Lung (tissue), 12 donors: ENCODE results near the gene CDK15. TPM values are rescaled to one million over a fixed set of nuclear protein-coding genes. Genes with fewer than 3 reads are reported as not detected.

Experiments used
- ATAC-seq: fragments of 200-7000 bp; cut with Tn5 transposase; one replicate; pipeline ENCODE4 v1.9.1; 2020; ENCODE audit warnings: moderate number of reproducible peaks; ENCODE audit not compliant: insufficient read depth, low FRiP score
- DNase-seq, 3 donors: peaks; one replicate each; pipeline ENCODE4 v3.0.0-alpha.2; 2013 to 2017
- H3K27ac ChIP-seq, 2 donors: one replicate each; pipeline ENCODE4 v1.5.1; 2013; ENCODE audit warnings: mild to moderate bottlenecking in 2 of 2, moderate library complexity in 2 of 2, control low read depth in 1 of 2, inconsistent platforms in 1 of 2, low read depth in 1 of 2, low read length in 1 of 2
- H3K27me3 ChIP-seq, 3 donors: one replicate each; pipeline ENCODE4 v1.5.1; 2013; ENCODE audit warnings: low read length in 2 of 3; ENCODE audit not compliant: control insufficient read depth in 3 of 3, insufficient read depth in 3 of 3
- H3K36me3 ChIP-seq, 4 donors: one replicate each; pipeline ENCODE4 v1.5.1; 2013; ENCODE audit warnings: low read length in 4 of 4, mild to moderate bottlenecking in 1 of 4, moderate library complexity in 1 of 4; ENCODE audit not compliant: control insufficient read depth in 4 of 4, insufficient read depth in 4 of 4
- H3K4me1 ChIP-seq, 5 donors: one replicate each; pipeline ENCODE4 v1.5.1; 2013; ENCODE audit warnings: low read length in 5 of 5, mild to moderate bottlenecking in 2 of 5, moderate library complexity in 1 of 5; ENCODE audit not compliant: control insufficient read depth in 5 of 5, insufficient read depth in 5 of 5
- H3K4me3 ChIP-seq: one replicate; pipeline ENCODE4 v1.5.1; 2013; ENCODE audit warnings: mild to moderate bottlenecking, control low read depth, moderate library complexity
- H3K9ac ChIP-seq, 2 donors: one replicate each; pipeline ENCODE4 v1.5.1; 2013; ENCODE audit warnings: low read length in 2 of 2, control low read depth in 1 of 2; ENCODE audit not compliant: insufficient read depth in 1 of 2
- H3K9me3 ChIP-seq, 4 donors: one replicate each; pipeline ENCODE4 v1.5.1; 2013; ENCODE audit warnings: low read length in 3 of 4, mild to moderate bottlenecking in 1 of 4, moderate library complexity in 1 of 4; ENCODE audit not compliant: control insufficient read depth in 4 of 4, insufficient read depth in 3 of 4
- WGBS, 2 donors: extraction: QIAGEN DNeasy Blood & Tissue Kit; methylation state at CpG; one replicate each; pipeline ENCODE4 v1.1.7; 2013; 5-methylcytosine and 5-hydroxymethylcytosine counted together
- polyA plus RNA-seq, 2 donors: library from polyadenylated mRNA; stranded (reverse); fragments of 200-250 nt; gene quantifications; one replicate each; pipeline ENCODE4 v1.2.1, GENCODE V29; 2013
- total RNA-seq, 2 donors: library from RNA; depleted of rRNA in 1 of 2; stranded (reverse); fragments of >200 nt in 1 of 2; gene quantifications; one replicate each; pipeline ENCODE4 v1.2.1, GENCODE V29; 2014 to 2021
- TF ChIP-seq, protein P1 (sequence below): IDR thresholded peaks from 2 replicates; pipeline ENCODE4 v1.5.1; 2012; ENCODE audit warnings: mild to moderate bottlenecking; ENCODE audit errors: control extremely low read depth, extremely low read depth
- donor health status: control.
- donor health status: control.
- donor health status: Bipolar disorder and iron deficiency.
- donor health status: healthy.
- donor health status: DM: yes; HTN: yes; CAD: no.

Gene CDK15
- total and polyA plus RNA-seq, 4 donors: 0.07 to 2.3 (median 0.12) TPM

DNA sequence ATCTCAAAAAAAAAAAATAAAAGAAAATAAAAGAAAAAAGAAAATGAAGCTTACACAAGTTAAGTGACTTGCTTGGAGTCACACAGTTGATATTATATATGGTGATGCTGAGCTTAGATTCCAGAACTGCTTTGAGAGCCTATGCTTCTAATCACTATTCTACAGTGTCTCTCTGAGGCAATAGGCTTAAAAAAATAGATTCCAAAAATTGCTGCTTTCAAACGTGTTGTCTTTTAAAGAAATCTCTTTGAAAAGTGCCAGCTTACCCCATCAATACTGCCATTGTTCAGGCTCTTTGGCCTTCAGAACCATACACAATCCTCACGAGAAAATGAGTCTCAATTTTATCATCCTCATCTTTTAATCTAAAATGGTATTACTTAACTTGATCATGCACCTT, 102.6 kb downstream of the CDK15 start:
- no peak for DNase-seq
- TF ChIP-seq, protein P1, sequence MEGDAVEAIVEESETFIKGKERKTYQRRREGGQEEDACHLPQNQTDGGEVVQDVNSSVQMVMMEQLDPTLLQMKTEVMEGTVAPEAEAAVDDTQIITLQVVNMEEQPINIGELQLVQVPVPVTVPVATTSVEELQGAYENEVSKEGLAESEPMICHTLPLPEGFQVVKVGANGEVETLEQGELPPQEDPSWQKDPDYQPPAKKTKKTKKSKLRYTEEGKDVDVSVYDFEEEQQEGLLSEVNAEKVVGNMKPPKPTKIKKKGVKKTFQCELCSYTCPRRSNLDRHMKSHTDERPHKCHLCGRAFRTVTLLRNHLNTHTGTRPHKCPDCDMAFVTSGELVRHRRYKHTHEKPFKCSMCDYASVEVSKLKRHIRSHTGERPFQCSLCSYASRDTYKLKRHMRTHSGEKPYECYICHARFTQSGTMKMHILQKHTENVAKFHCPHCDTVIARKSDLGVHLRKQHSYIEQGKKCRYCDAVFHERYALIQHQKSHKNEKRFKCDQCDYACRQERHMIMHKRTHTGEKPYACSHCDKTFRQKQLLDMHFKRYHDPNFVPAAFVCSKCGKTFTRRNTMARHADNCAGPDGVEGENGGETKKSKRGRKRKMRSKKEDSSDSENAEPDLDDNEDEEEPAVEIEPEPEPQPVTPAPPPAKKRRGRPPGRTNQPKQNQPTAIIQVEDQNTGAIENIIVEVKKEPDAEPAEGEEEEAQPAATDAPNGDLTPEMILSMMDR: no peak
- no peak for ATAC-seq
- H3K9ac ChIP-seq: no peak overlapping the region
- H3K9me3 ChIP-seq: no peaks in the 10 kb centered on the region
- WGBS, 2 donors: 67 to 77% methylated on average over 2 of the region's 2 CpGs
- no peak overlapping the region for H3K4me3 ChIP-seq
- H3K27ac ChIP-seq: no peak overlapping the region
- no peaks in the 10 kb centered on the region for H3K27me3 ChIP-seq
- H3K4me1 ChIP-seq: peaks cover 0 to 47% (median 0%) of the 10 kb centered on the region in 5 donors
- H3K36me3 ChIP-seq: no peaks in the 10 kb centered on the region

DNA sequence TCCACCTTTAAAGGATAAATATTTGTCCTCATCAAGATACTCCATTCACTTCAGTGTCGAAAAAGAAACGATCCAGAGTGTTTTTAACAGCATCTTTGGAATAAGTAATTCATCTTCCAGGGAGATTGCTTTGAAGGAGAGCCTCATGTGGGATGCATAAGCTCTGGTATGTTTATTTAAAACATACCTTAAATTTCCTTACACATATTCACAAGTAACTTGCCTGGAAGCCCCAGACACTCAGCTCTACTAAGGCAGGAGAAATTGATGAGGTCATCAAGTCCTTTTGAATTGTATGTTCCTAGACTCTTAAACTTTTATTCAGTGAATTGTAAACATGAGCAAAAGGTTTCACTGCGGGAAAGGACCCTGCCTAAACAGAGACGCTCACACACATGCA, 103.0 kb downstream of the CDK15 start:
- 55 to 72% methylated on average over 4 of the region's 4 CpGs for WGBS, 2 donors
- no peak for ATAC-seq
- H3K4me3 ChIP-seq: no peak overlapping the region
- H3K36me3 ChIP-seq: no peaks in the 10 kb centered on the region
- peak in 2 of 3 donors; percentile 42 to 45 for DNase-seq
- H3K27ac ChIP-seq: no peak overlapping the region
- H3K4me1 ChIP-seq: peaks cover 0 to 47% (median 0%) of the 10 kb centered on the region in 5 donors
- TF ChIP-seq, protein P1: no peak
- H3K27me3 ChIP-seq: no peaks in the 10 kb centered on the region
- H3K9ac ChIP-seq: peak overlapping the region in 1 of 2 donors; percentile 73
- H3K9me3 ChIP-seq: no peaks in the 10 kb centered on the region

DNA sequence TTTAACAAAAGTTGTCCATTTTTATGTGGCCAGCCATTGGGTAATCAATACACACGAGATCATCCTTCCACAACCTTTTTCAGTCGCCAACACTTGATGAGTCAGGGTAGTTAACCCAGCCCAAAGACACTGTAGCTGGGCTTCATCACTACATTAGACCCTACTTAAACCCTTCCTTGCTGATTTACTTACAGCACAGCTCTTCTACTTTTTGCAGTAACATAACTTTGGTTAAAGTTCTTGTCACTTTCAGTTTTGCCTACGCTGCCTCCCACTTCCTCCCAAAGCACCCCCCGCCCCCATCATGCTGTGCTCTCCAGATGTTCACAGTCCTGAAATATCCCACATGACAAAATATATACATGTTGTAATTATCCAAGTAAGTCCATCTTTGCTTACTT, 103.6 kb downstream of the CDK15 start:
- no peak for ATAC-seq
- H3K27me3 ChIP-seq: no peaks in the 10 kb centered on the region
- no peaks in the 10 kb centered on the region for H3K9me3 ChIP-seq
- H3K27ac ChIP-seq: no peak overlapping the region
- DNase-seq: peak; percentile 80 to 93 (median 89)
- H3K9ac ChIP-seq: peak overlapping the region in 1 of 2 donors; percentile 73
- TF ChIP-seq, protein P1: no peak
- peaks cover 0 to 44% (median 0%) of the 10 kb centered on the region in 5 donors for H3K4me1 ChIP-seq
- WGBS, 2 donors: 21 to 38% methylated on average over 4 of the region's 4 CpGs
- no peak overlapping the region for H3K4me3 ChIP-seq
- no peaks in the 10 kb centered on the region for H3K36me3 ChIP-seq

DNA sequence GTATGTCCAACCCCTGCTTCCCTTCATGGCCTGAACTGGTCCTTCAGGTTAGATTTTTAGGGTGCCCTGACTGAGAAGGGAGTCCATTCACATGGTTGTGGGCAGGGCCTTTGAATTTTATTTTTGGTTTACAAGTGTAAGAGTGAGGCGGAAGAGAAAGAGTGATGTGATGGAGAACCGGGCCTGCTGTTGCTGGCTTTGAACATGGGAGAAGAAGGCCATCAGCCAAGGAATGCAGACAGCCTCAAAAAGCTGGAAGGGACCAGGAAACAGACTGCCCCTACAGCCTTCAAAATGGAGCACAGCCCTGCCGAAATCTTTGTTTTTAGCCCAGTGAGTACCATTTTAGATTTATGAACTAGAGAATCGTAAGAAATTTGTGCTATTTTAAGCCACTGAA, 105.0 kb downstream of the CDK15 start:
- no peaks in the 10 kb centered on the region for H3K36me3 ChIP-seq
- H3K9me3 ChIP-seq: no peaks in the 10 kb centered on the region
- WGBS, 2 donors: 80 to 85% methylated on average over 4 of the region's 4 CpGs
- peak in 2 of 3 donors; percentile 45 to 63 for DNase-seq
- H3K27ac ChIP-seq: no peak overlapping the region
- no peak overlapping the region for H3K9ac ChIP-seq
- H3K4me3 ChIP-seq: no peak overlapping the region
- TF ChIP-seq, protein P1: no peak
- no peak for ATAC-seq
- peaks cover 0 to 39% (median 0%) of the 10 kb centered on the region in 5 donors for H3K4me1 ChIP-seq
- H3K27me3 ChIP-seq: no peaks in the 10 kb centered on the region
